Nephron (organoid): ENCODE results near the gene HDAC7.

ENCODE experiments used
- H3K27ac Mint-ChIP-seq, 3 experiments: 2 replicates each; pipeline ENCODE4 v1.8.0; 2020; ENCODE audit warnings: mixed read lengths in 3 of 3, mild to moderate bottlenecking in 2 of 3, moderate library complexity in 1 of 3
- H3K27me3 Mint-ChIP-seq: 2 replicates; pipeline ENCODE4 v1.8.0; 2021; ENCODE audit warnings: low read depth, mild to moderate bottlenecking, moderate library complexity, mixed read lengths
- H3K36me3 Mint-ChIP-seq: 2 replicates; pipeline ENCODE4 v1.8.0; 2020; ENCODE audit warnings: low read depth, mixed read lengths
- H3K4me1 Mint-ChIP-seq: 2 replicates; pipeline ENCODE4 v1.8.0; 2020; ENCODE audit warnings: mixed read lengths
- H3K4me3 Mint-ChIP-seq, 3 experiments: 2 replicates each; pipeline ENCODE4 v1.8.0; 2020; ENCODE audit warnings: mild to moderate bottlenecking in 3 of 3, mixed read lengths in 3 of 3, moderate library complexity in 2 of 3
- H3K9me3 Mint-ChIP-seq: 2 replicates; pipeline ENCODE4 v1.8.0; 2020; ENCODE audit warnings: mixed read lengths
- CTCF ChIP-seq, 3 experiments: fragments of 200-600 bp; sonication (generic); IDR thresholded peaks; one replicate each; pipeline ENCODE4 v1.5.0; 2021; ENCODE audit warnings: antibody characterized with exemption in 3 of 3; ENCODE audit not compliant: unreplicated experiment in 3 of 3

HDAC7 gene

GRCh38 chr12:47770086-47770726, 49.5 kb downstream of the HDAC7 start:
- no peak for TF ChIP-seq CTCF (IDR thresholded peaks at IDR 0.05; ENCODE audit: unreplicated experiment in 3 of 3)
- Mint-ChIP-seq H3K36me3 (no peaks in the 10 kb centered on the region), H3K27ac (no peak overlapping the region), H3K4me1 (peaks cover 23% of the 10 kb centered on the region), H3K9me3 (no peaks in the 10 kb centered on the region), H3K27me3 (peaks cover 15% of the 10 kb centered on the region), H3K4me3 (no peak overlapping the region)

GRCh38 chr12:47769234-47770085, 50.2 kb downstream of the HDAC7 start:
- Mint-ChIP-seq H3K27me3 (peaks cover 13% of the 10 kb centered on the region), H3K36me3 (no peaks in the 10 kb centered on the region), H3K27ac (no peak overlapping the region), H3K4me3 (no peak overlapping the region), H3K9me3 (no peaks in the 10 kb centered on the region), H3K4me1 (peaks cover 17% of the 10 kb centered on the region)
- no peak for TF ChIP-seq CTCF (IDR thresholded peaks at IDR 0.05; ENCODE audit: unreplicated experiment in 3 of 3)

- Mint-ChIP-seq H3K36me3 (no peaks in the 10 kb centered on the region), H3K4me3 (no peak overlapping the region), H3K27me3 (peaks cover 7% of the 10 kb centered on the region), H3K27ac (no peak overlapping the region), H3K4me1 (peaks cover 19% of the 10 kb centered on the region), H3K9me3 (no peaks in the 10 kb centered on the region)
- TF ChIP-seq CTCF (IDR thresholded peaks at IDR 0.05; ENCODE audit: unreplicated experiment in 3 of 3), result no peak
Measured at GRCh38 chr12:47768323-47768811, 51.3 kb downstream of the HDAC7 start.

GRCh38 chr12:47767216-47767724, 52.4 kb downstream of the HDAC7 start:
- Mint-ChIP-seq H3K9me3 (no peaks in the 10 kb centered on the region), H3K4me3 (no peak overlapping the region), H3K36me3 (no peaks in the 10 kb centered on the region), H3K27me3 (peaks cover 7% of the 10 kb centered on the region), H3K4me1 (peaks cover 23% of the 10 kb centered on the region), H3K27ac (peak overlapping the region; percentile 33 to 69 (median 50))
- TF ChIP-seq CTCF (IDR thresholded peaks at IDR 0.05; ENCODE audit: unreplicated experiment in 3 of 3), result peak in 2 of 3 experiments; percentile 15 to 35

GRCh38 chr12:47766502-47767215, 53.0 kb downstream of the HDAC7 start:
- no peak for TF ChIP-seq CTCF (IDR thresholded peaks at IDR 0.05; ENCODE audit: unreplicated experiment in 3 of 3)
- Mint-ChIP-seq H3K27me3 (peaks cover 7% of the 10 kb centered on the region), H3K4me3 (no peak overlapping the region), H3K9me3 (no peaks in the 10 kb centered on the region), H3K36me3 (no peaks in the 10 kb centered on the region), H3K4me1 (peaks cover 23% of the 10 kb centered on the region), H3K27ac (no peak overlapping the region)
